PC-3 (cell line): Measurements from ENCODE around the gene NRG3.

Experiments used
- EZH2 ChIP-seq: fragments of 300-600 bp; sonication (generic); IDR thresholded peaks from one replicate; pipeline ENCODE4 v1.6.1; 2017; ENCODE audit warnings: antibody characterized with exemption, mild to moderate bottlenecking, low read length; ENCODE audit not compliant: unreplicated experiment
- EZH2phosphoT487 ChIP-seq: fragments of 300-600 bp; sonication (generic); IDR thresholded peaks from 2 replicates; pipeline ENCODE4 v1.6.1; 2018; ENCODE audit warnings: mild to moderate bottlenecking, antibody characterized with exemption, low read length, borderline replicate concordance
- TF ChIP-seq, protein P1 (sequence below): fragments of 300-600 bp; sonication (generic); conservative IDR thresholded peaks from 2 replicates; pipeline ENCODE4 v1.5.1; 2017; ENCODE audit warnings: antibody characterized with exemption, low read depth, mild to moderate bottlenecking, low read length

GRCh38 chr10:82551506-82551905, 676.5 kb downstream of the NRG3 start:
- TF ChIP-seq, protein P1, sequence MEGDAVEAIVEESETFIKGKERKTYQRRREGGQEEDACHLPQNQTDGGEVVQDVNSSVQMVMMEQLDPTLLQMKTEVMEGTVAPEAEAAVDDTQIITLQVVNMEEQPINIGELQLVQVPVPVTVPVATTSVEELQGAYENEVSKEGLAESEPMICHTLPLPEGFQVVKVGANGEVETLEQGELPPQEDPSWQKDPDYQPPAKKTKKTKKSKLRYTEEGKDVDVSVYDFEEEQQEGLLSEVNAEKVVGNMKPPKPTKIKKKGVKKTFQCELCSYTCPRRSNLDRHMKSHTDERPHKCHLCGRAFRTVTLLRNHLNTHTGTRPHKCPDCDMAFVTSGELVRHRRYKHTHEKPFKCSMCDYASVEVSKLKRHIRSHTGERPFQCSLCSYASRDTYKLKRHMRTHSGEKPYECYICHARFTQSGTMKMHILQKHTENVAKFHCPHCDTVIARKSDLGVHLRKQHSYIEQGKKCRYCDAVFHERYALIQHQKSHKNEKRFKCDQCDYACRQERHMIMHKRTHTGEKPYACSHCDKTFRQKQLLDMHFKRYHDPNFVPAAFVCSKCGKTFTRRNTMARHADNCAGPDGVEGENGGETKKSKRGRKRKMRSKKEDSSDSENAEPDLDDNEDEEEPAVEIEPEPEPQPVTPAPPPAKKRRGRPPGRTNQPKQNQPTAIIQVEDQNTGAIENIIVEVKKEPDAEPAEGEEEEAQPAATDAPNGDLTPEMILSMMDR = no peak
- TF ChIP-seq EZH2 (no peak), EZH2phosphoT487 (no peak)
